ENCODE data around the gene GPA33.

GPA33 gene

DNA sequence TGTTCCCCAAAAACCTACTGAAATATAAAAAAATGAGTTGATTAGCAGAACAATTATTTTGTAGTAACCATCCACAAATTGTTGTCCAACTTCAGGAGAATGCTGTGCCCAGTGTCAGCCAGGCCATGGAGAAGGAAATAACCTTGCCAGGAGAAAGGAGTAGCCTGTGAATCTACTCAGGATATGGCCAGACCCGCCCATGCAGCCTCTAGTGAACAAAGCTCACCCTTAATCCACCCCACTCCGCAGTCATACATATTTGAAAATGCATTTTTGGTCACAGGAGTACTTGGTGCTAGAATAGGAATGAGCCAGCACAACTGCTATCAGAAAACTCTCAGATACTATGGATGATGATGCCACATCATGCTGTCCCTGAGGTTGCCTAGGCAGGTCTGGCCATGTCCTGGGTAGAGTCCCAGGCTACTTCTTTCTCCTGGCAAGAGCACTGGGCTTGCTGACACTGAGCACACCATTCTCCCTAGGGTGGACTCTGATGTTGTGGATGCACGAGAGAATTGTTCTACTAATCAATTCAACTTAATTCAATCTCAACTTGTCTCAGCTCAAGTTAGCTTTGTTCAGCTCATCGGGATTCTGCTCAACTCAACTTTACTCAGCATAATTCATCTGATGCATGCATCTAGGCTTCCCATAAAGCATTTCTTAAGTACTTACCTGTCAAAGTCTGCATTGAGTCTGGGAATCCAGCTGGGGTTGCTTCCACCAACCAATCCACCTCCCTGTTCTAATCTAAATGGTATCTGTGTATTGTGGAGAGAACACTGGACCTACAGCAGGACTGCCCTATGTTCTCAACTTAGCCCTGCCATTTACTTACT is 21.9 kb upstream of the GPA33 start:
- H3K27me3 ChIP-seq (ENCODE audit: low read depth, low read length) = peaks cover 60% of the 10 kb centered on the region
- H3K4me3 ChIP-seq (ENCODE audit: low read length) = no peak overlapping the region
- H2AFZ ChIP-seq (ENCODE audit: low read depth, low read length) = no peak overlapping the region
- H3K4me2 ChIP-seq (ENCODE audit: low read length) = no peak overlapping the region
- H4K20me1 ChIP-seq (ENCODE audit: insufficient read depth, low read length) = no peaks in the 10 kb centered on the region
- no peaks in the 10 kb centered on the region for H3K36me3 ChIP-seq (replicated peaks; ENCODE audit: low read depth, low read length)
- H3K4me1 ChIP-seq (ENCODE audit: low read length) = peaks cover 14% of the 10 kb centered on the region
- H3K9me3 ChIP-seq (ENCODE audit: insufficient read depth, low read length) = no peaks in the 10 kb centered on the region
- TF ChIP-seq EZH2phosphoT487 (IDR thresholded peaks at IDR 0.05; ENCODE audit: low read depth) = no peak
- no peak for TF ChIP-seq CTCF (IDR thresholded peaks at IDR 0.05; ENCODE audit: low read depth, low read length)
- no peaks in the 10 kb centered on the region for H3K79me2 ChIP-seq (ENCODE audit: low read length)
- no peak overlapping the region for H3K9ac ChIP-seq (ENCODE audit: low read length)
- H3K27ac ChIP-seq (ENCODE audit: low read length) = no peak overlapping the region

DNA sequence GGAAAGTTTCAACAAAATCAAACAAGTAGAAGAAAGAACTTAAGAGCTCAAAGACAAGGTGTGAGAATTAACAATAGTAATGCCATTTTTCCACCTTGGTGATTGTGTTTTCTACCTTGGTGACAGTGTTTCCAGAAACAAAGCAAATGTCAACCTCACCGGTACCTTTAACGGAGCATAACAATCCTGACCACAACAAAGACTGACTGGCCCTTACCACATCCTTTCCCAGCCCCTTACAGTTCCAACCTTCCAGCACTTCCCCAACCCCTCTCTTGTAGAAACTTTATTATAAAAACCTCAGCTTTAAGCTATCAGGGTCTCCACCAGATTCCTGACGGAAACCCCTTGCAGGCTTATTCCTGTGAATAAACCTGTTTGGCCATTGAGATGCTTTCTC is 20.4 kb upstream of the GPA33 start:
- Histone ChIP-seq H3K36me3 (replicated peaks; ENCODE audit: low read depth, low read length) (no peaks in the 10 kb centered on the region), H3K27ac (ENCODE audit: low read length) (no peak overlapping the region), H3K27me3 (ENCODE audit: low read depth, low read length) (peaks cover 52% of the 10 kb centered on the region), H3K79me2 (ENCODE audit: low read length) (no peaks in the 10 kb centered on the region), H3K9me3 (ENCODE audit: insufficient read depth, low read length) (no peaks in the 10 kb centered on the region), H4K20me1 (ENCODE audit: insufficient read depth, low read length) (no peaks in the 10 kb centered on the region), H3K9ac (ENCODE audit: low read length) (no peak overlapping the region), H3K4me2 (ENCODE audit: low read length) (no peak overlapping the region), H3K4me3 (ENCODE audit: low read length) (no peak overlapping the region), H2AFZ (ENCODE audit: low read depth, low read length) (no peak overlapping the region), H3K4me1 (ENCODE audit: low read length) (peaks cover 20% of the 10 kb centered on the region)
- no peak for TF ChIP-seq CTCF (IDR thresholded peaks at IDR 0.05; ENCODE audit: low read depth, low read length)

DNA sequence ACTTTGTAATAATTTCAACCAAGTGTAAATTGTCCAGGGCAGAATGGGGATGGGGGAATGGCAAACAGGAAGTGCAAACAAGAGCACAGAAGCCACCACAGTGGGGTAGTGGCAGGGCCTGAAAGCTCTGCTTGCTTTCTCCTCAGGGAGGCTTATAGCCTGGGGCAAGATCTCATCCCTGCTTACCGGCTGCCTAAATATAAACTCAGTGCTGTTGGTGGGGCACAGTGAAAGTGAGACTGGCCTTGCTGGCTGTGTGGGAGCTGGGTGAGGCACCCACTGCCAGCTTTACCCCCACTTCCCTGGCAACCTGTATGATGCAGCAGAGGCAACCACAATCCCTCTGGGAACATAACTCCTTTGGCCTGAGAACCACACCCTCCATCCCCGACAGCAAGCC is 18.9 kb upstream of the GPA33 start:
- Histone ChIP-seq H3K36me3 (replicated peaks; ENCODE audit: low read depth, low read length) (no peaks in the 10 kb centered on the region), H3K4me2 (ENCODE audit: low read length) (no peak overlapping the region), H3K79me2 (ENCODE audit: low read length) (no peaks in the 10 kb centered on the region), H3K4me3 (ENCODE audit: low read length) (no peak overlapping the region), H3K4me1 (ENCODE audit: low read length) (peaks cover 24% of the 10 kb centered on the region), H3K27ac (ENCODE audit: low read length) (no peak overlapping the region), H3K9ac (ENCODE audit: low read length) (no peak overlapping the region), H2AFZ (ENCODE audit: low read depth, low read length) (no peak overlapping the region), H4K20me1 (ENCODE audit: insufficient read depth, low read length) (no peaks in the 10 kb centered on the region), H3K9me3 (ENCODE audit: insufficient read depth, low read length) (no peaks in the 10 kb centered on the region), H3K27me3 (ENCODE audit: low read depth, low read length) (peaks cover 39% of the 10 kb centered on the region)
- no peak for TF ChIP-seq CTCF (IDR thresholded peaks at IDR 0.05; ENCODE audit: low read depth, low read length)
- no peak for TF ChIP-seq EZH2phosphoT487 (IDR thresholded peaks at IDR 0.05; ENCODE audit: low read depth)

DNA sequence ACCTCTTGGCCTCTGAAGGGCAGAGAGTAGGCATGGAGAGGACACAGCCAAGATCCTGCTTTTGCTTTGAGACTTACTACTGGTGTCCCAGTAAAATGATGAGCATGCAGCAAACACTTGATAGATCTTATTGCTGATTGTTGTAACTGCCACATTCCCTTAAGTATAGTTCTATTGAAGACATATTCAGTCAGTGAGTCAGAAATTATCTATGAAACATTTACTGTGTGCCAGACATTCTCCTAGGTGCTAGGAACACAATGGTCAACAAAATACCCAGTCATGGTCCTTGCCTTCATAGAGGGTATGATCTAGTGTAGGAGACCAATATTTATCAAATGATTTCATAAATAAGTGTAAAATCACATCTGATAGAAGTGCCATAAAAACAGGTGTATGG is 17.3 kb upstream of the GPA33 start:
- Histone ChIP-seq H3K9ac (ENCODE audit: low read length) (no peak overlapping the region), H3K4me1 (ENCODE audit: low read length) (peaks cover 28% of the 10 kb centered on the region), H2AFZ (ENCODE audit: low read depth, low read length) (no peak overlapping the region), H3K4me2 (ENCODE audit: low read length) (no peak overlapping the region), H3K27me3 (ENCODE audit: low read depth, low read length) (peaks cover 22% of the 10 kb centered on the region), H4K20me1 (ENCODE audit: insufficient read depth, low read length) (no peaks in the 10 kb centered on the region), H3K79me2 (ENCODE audit: low read length) (no peaks in the 10 kb centered on the region), H3K36me3 (replicated peaks; ENCODE audit: low read depth, low read length) (no peaks in the 10 kb centered on the region), H3K9me3 (ENCODE audit: insufficient read depth, low read length) (no peaks in the 10 kb centered on the region), H3K4me3 (ENCODE audit: low read length) (no peak overlapping the region), H3K27ac (ENCODE audit: low read length) (no peak overlapping the region)
- TF ChIP-seq CTCF (IDR thresholded peaks at IDR 0.05; ENCODE audit: low read depth, low read length) (no peak), EZH2phosphoT487 (IDR thresholded peaks at IDR 0.05; ENCODE audit: low read depth) (no peak)

Data from OCI-LY3 (cell line).